HepG2 (cell line): Measurements from ENCODE around the gene VPS52. TPM values are rescaled to one million over a fixed set of nuclear protein-coding genes. Genes with fewer than 3 reads are reported as not detected.
A peak's percentile ranks its signal among the peaks of the same experiment; 100 is the strongest.

Experiments
- ADNP ChIP-seq: sonication (generic); formaldehyde crosslinking; IDR thresholded peaks from 2 replicates; pipeline ENCODE4 v1.4.0; 2020; ENCODE audit warnings: missing genetic modification reagents
- ATF7-NPFF ChIP-seq: sonication (generic); formaldehyde crosslinking; IDR thresholded peaks from 2 replicates; pipeline ENCODE4 v1.8.1; 2023; ENCODE audit warnings: mild to moderate bottlenecking, low read depth, missing genetic modification reagents, moderate library complexity
- IKZF4 ChIP-seq: sonication (generic); formaldehyde crosslinking; IDR thresholded peaks from 2 replicates; pipeline ENCODE4 v1.5.1; 2020; ENCODE audit warnings: borderline replicate concordance, mild to moderate bottlenecking, low read depth, missing genetic modification reagents; ENCODE audit errors: not compliant biosample characterization
- KDM5B ChIP-seq: sonication (generic); formaldehyde crosslinking; IDR thresholded peaks from 2 replicates; pipeline ENCODE4 v1.4.0; 2020; ENCODE audit warnings: missing genetic modification reagents, mild to moderate bottlenecking, borderline replicate concordance
- NFYC ChIP-seq: IDR thresholded peaks from 2 replicates; pipeline ENCODE4 v1.6.1; 2016; ENCODE audit warnings: missing genetic modification reagents, missing compliant biosample characterization
- RFX5 ChIP-seq: IDR thresholded peaks from 2 replicates; pipeline ENCODE4 v1.6.1; 2011; ENCODE audit warnings: low read depth, low read length, improper control_type of control experiment
- SNAPC2 ChIP-seq: sonication (generic); formaldehyde crosslinking; IDR thresholded peaks from 2 replicates; pipeline ENCODE4 v1.8.1; 2022; ENCODE audit warnings: mild to moderate bottlenecking, missing genetic modification reagents
- SPEN ChIP-seq: sonication (generic); formaldehyde crosslinking; IDR thresholded peaks from 2 replicates; pipeline ENCODE4 v1.5.1; 2020; ENCODE audit warnings: low read depth, mild to moderate bottlenecking, missing genetic modification reagents
- SRF ChIP-seq: IDR thresholded peaks from 2 replicates; pipeline ENCODE4 v1.6.1; 2011; ENCODE audit warnings: mild to moderate bottlenecking, low read depth, low read length, moderate library complexity
- TAF1 ChIP-seq: sonication (generic); formaldehyde crosslinking; IDR thresholded peaks from 2 replicates; pipeline ENCODE4 v1.4.0; 2020; ENCODE audit warnings: missing genetic modification reagents
- ZBTB4 ChIP-seq: sonication (generic); formaldehyde crosslinking; IDR thresholded peaks from 2 replicates; pipeline ENCODE4 v1.4.0; 2020; ENCODE audit warnings: missing genetic modification reagents, mild to moderate bottlenecking, borderline replicate concordance
- ZNF225 ChIP-seq: sonication (generic); formaldehyde crosslinking; IDR thresholded peaks from 2 replicates; pipeline ENCODE4 v1.4.0; 2020; ENCODE audit warnings: mild to moderate bottlenecking, missing genetic modification reagents
- ZNF333 ChIP-seq: sonication (generic); formaldehyde crosslinking; IDR thresholded peaks from 2 replicates; pipeline ENCODE4 v1.4.0; 2020; ENCODE audit warnings: mild to moderate bottlenecking, missing genetic modification reagents, borderline replicate concordance
- ZNF879 ChIP-seq: sonication (generic); formaldehyde crosslinking; IDR thresholded peaks from 2 replicates; pipeline ENCODE4 v1.8.1; 2023; ENCODE audit warnings: missing genetic modification reagents
- ZUFSP ChIP-seq: sonication (generic); formaldehyde crosslinking; IDR thresholded peaks from 2 replicates; pipeline ENCODE4 v1.9.0; 2021; ENCODE audit warnings: missing genetic modification reagents, mild to moderate bottlenecking, borderline replicate concordance
- polyA plus RNA-seq, 8 experiments: library from polyadenylated mRNA; depleted of rRNA in 3 of 8; stranded (reverse) in 7 of 8; unstranded in 1 of 8; fragments of >200 nt; fragmentation: Illumina TruSeq in 4 of 8; extraction: Trizol in 4 of 8; gene quantifications; 2 replicates each; pipeline versions ENCODE4 v1.2.1 to v1.2.3, GENCODE V29; 2011 to 2016; ENCODE audit warnings: low read depth in 4 of 8, missing spikeins in 1 of 8, mixed read lengths in 1 of 8; ENCODE audit not compliant: insufficient read depth in 1 of 8
- total RNA-seq, 5 experiments: library from RNA; depleted of rRNA; stranded (reverse); fragments of >200 nt; fragmentation: Illumina TruSeq; extraction: Trizol; gene quantifications; 2 replicates each; pipeline ENCODE4 v1.2.3, GENCODE V29; 2016; ENCODE audit warnings: low read depth in 1 of 5
- TF ChIP-seq, protein P1 (sequence below): sonication (generic); formaldehyde crosslinking; IDR thresholded peaks from 2 replicates; pipeline ENCODE4 v1.5.0; 2020; ENCODE audit warnings: mild to moderate bottlenecking, missing genetic modification reagents, borderline replicate concordance
- TF ChIP-seq, protein P2 (sequence below): sonication (generic); formaldehyde crosslinking; IDR thresholded peaks from 2 replicates; pipeline ENCODE4 v1.4.0; 2020; ENCODE audit warnings: missing genetic modification reagents

VPS52 gene
- total and polyA plus RNA-seq, 2 of the 13 experiments (the other 11 are each of a cell fraction or from before 2014, with no cell fraction given), result 48.9 to 85.5 TPM

DNA sequence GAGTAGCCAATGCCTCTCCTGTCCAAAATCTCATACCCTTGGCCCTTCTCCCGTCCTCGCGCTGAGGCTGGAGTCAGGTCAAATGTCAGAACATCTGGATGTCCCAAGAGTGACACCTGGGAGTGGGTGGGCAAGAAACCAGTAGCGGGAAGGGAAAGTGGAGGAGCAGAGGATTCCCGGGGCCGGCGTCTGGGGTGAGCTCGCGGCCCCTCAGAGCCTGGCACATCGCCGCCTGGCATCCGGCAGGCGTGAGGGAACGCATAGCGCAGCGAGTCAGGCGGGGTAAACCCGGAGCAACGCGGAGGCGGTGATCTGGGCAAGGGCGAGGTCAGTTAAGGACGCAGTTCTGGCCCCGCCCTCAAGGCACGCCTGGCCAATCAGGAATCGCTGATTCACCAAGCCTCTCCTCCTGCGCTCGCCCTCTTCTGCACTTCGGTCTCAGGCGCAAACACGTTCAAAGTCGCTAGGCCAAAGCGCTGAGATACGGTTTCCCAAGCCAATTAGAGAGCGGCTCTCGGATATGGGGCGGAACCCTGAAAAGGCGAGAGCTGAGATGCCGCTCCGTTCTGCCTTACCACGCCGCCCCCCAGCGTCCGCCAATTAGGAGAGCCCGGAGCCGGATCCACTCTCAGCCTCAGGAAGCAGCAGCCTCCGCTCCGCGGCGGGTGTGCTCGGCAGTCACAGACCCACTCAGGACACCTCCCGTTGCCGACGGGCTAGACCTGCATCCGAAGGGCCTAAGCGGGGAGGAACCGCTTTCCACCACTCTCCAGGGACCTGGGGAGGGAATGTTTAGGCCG lies 22.5 kb downstream of the VPS52 start (continued):
- TF ChIP-seq ZBTB4, result no peak
- peak; percentile 84 for TF ChIP-seq ATF7-NPFF (CRISPR knock-in tag)
- TF ChIP-seq ZNF225 (CRISPR knock-in tag), result peak; percentile 95
- peak; percentile 81; the same call in 1 of the 2 replicates for TF ChIP-seq RFX5
- no peak for TF ChIP-seq ZUFSP (CRISPR knock-in tag)
- no peak for TF ChIP-seq ADNP (CRISPR knock-in tag)
- 0 out of 2 replicates have a peak, but pooled peaks have one; percentile 55 for TF ChIP-seq SNAPC2
- TF ChIP-seq IKZF4 (CRISPR knock-in tag), result no peak
- TF ChIP-seq NFYC (CRISPR knock-in tag), result peak; percentile 91
- TF ChIP-seq ZNF333 (CRISPR knock-in tag), result peak; percentile 50
- TF ChIP-seq, protein P1, sequence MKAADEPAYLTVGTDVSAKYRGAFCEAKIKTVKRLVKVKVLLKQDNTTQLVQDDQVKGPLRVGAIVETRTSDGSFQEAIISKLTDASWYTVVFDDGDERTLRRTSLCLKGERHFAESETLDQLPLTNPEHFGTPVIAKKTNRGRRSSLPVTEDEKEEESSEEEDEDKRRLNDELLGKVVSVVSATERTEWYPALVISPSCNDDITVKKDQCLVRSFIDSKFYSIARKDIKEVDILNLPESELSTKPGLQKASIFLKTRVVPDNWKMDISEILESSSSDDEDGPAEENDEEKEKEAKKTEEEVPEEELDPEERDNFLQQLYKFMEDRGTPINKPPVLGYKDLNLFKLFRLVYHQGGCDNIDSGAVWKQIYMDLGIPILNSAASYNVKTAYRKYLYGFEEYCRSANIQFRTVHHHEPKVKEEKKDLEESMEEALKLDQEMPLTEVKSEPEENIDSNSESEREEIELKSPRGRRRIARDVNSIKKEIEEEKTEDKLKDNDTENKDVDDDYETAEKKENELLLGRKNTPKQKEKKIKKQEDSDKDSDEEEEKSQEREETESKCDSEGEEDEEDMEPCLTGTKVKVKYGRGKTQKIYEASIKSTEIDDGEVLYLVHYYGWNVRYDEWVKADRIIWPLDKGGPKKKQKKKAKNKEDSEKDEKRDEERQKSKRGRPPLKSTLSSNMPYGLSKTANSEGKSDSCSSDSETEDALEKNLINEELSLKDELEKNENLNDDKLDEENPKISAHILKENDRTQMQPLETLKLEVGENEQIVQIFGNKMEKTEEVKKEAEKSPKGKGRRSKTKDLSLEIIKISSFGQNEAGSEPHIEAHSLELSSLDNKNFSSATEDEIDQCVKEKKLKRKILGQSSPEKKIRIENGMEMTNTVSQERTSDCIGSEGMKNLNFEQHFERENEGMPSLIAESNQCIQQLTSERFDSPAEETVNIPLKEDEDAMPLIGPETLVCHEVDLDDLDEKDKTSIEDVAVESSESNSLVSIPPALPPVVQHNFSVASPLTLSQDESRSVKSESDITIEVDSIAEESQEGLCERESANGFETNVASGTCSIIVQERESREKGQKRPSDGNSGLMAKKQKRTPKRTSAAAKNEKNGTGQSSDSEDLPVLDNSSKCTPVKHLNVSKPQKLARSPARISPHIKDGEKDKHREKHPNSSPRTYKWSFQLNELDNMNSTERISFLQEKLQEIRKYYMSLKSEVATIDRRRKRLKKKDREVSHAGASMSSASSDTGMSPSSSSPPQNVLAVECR, result peak; percentile 84
- TF ChIP-seq, protein P2, sequence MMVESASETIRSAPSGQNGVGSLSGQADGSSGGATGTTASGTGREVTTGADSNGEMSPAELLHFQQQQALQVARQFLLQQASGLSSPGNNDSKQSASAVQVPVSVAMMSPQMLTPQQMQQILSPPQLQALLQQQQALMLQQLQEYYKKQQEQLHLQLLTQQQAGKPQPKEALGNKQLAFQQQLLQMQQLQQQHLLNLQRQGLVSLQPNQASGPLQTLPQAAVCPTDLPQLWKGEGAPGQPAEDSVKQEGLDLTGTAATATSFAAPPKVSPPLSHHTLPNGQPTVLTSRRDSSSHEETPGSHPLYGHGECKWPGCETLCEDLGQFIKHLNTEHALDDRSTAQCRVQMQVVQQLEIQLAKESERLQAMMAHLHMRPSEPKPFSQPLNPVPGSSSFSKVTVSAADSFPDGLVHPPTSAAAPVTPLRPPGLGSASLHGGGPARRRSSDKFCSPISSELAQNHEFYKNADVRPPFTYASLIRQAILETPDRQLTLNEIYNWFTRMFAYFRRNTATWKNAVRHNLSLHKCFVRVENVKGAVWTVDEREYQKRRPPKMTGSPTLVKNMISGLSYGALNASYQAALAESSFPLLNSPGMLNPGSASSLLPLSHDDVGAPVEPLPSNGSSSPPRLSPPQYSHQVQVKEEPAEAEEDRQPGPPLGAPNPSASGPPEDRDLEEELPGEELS, result no peak
- TF ChIP-seq SPEN (CRISPR knock-in tag), result peak; percentile 86; the same call in 1 of the 2 replicates
- TF ChIP-seq KDM5B (CRISPR knock-in tag), result no peak; the same call in 1 of the 2 replicates
- peak; percentile 57 for TF ChIP-seq SRF
- TF ChIP-seq ZNF879 (CRISPR knock-in tag), result no peak
- peak; percentile 85 for TF ChIP-seq TAF1 (CRISPR knock-in tag)
